PC-9 (cell line): ENCODE measurements around the gene MYCBPAP. TPM values are rescaled to one million over a fixed set of nuclear protein-coding genes. Genes with fewer than 3 reads are reported as not detected.

Source experiments
- BruUV-seq: library from RNA; stranded (reverse); fragments of 400-500 nt; replicated peaks from 2 replicates; lab custom pipeline; 2021; lab: Mats Ljungman, UMichigan
- CTCF ChIA-PET: fragments of 300-600 bp; sonication (Branson Sonifier 250); formaldehyde crosslinking; loops from one replicate; lab custom pipeline; 2022; ENCODE audit warnings: antibody characterized with exemption; lab: Charles Lee
- POLR2A ChIA-PET: fragments of 300-600 bp; sonication (Branson Sonifier 250); formaldehyde crosslinking; loops from one replicate; lab custom pipeline; 2022; ENCODE audit warnings: antibody characterized with exemption; ENCODE audit not compliant: unreplicated experiment; lab: Charles Lee
- DNase-seq, 2 experiments: peaks; one replicate each; pipeline versions ENCODE4 v3.0.0 to v3.0.0-alpha.2; 2015 to 2022; ENCODE audit warnings: mixed read lengths in 1 of 2
- H2AFZ ChIP-seq: fragments of 200-600 bp; sonication (generic); 2 replicates; pipeline ENCODE4 v1.8.1; 2017; ENCODE audit warnings: antibody characterized with exemption
- H3F3A ChIP-seq: fragments of 200-600 bp; sonication (generic); 2 replicates; pipeline ENCODE4 v1.8.1; 2017; ENCODE audit warnings: antibody characterized with exemption, mild to moderate bottlenecking, low read depth; ENCODE audit not compliant: insufficient read depth
- H3K27ac ChIP-seq: fragments of 200-600 bp; sonication (generic); 2 replicates; pipeline ENCODE4 v1.6.1; 2016; ENCODE audit warnings: mixed run types
- H3K27me3 ChIP-seq: fragments of 200-600 bp; sonication (generic); 2 replicates; pipeline ENCODE4 v1.6.1; 2016; ENCODE audit warnings: low read depth, mixed run types; ENCODE audit not compliant: insufficient read depth
- H3K36me3 ChIP-seq: fragments of 200-600 bp; sonication (generic); 2 replicates; pipeline ENCODE4 v1.6.1; 2016; ENCODE audit warnings: low read depth, mixed run types
- H3K4me1 ChIP-seq: fragments of 200-600 bp; sonication (generic); replicated peaks from 2 replicates; pipeline ENCODE4 v1.6.1; 2016; ENCODE audit warnings: mixed run types; ENCODE audit not compliant: insufficient read depth
- H3K4me2 ChIP-seq: fragments of 200-600 bp; sonication (generic); 2 replicates; pipeline ENCODE4 v1.6.1; 2017; ENCODE audit warnings: mixed run types
- H3K4me3 ChIP-seq: fragments of 200-600 bp; sonication (generic); 2 replicates; pipeline ENCODE4 v1.6.1; 2016; ENCODE audit warnings: mixed run types
- H3K79me2 ChIP-seq: fragments of 200-600 bp; sonication (generic); 2 replicates; pipeline ENCODE4 v1.6.1; 2017; ENCODE audit warnings: low read depth, mixed run types
- H3K9me2 ChIP-seq: fragments of 200-600 bp; sonication (generic); 2 replicates; pipeline ENCODE4 v1.8.1; 2017; ENCODE audit warnings: mild to moderate bottlenecking; ENCODE audit not compliant: insufficient read depth
- H3K9me3 ChIP-seq: fragments of 200-600 bp; sonication (generic); 2 replicates; pipeline ENCODE4 v1.8.1; 2016; ENCODE audit warnings: low read depth; ENCODE audit not compliant: insufficient read depth
- H4K20me1 ChIP-seq: fragments of 200-600 bp; sonication (generic); 2 replicates; pipeline ENCODE4 v1.8.1; 2017; ENCODE audit not compliant: insufficient read depth
- CTCF ChIP-seq: fragments of 200-600 bp; sonication (generic); conservative IDR thresholded peaks from 2 replicates; pipeline ENCODE4 v1.6.1; 2017; ENCODE audit warnings: mixed run types, antibody characterized with exemption, mild to moderate bottlenecking, moderate library complexity
- EZH2 ChIP-seq: fragments of 200-600 bp; sonication (generic); IDR thresholded peaks from 2 replicates; pipeline ENCODE4 v1.8.0; 2017; ENCODE audit warnings: antibody characterized with exemption, low read depth
- intact Hi-C: fragments of 100-400 bp; cut with micrococcal nuclease; formaldehyde crosslinking; loops from one replicate; pipeline ENCODE4 v1.10.0; 2022; ENCODE audit not compliant: unreplicated experiment
- total RNA-seq: library from RNA; stranded (reverse); gene quantifications from 2 replicates; pipeline ENCODE4 v1.2.3, GENCODE V29; 2021

The MYCBPAP gene
- total RNA-seq, 1 experiment from 2014 or later: 4.9 TPM

GRCh38 chr17:50502301-50502990 lies 5.8 kb upstream of the MYCBPAP start:
- Histone ChIP-seq H3F3A (peaks cover 22% of the 10 kb centered on the region), H3K4me1 (peaks cover 28% of the 10 kb centered on the region), H3K27ac (no peak overlapping the region), H4K20me1 (no peaks in the 10 kb centered on the region), H3K4me3 (no peak overlapping the region), H3K9me2 (no peaks in the 10 kb centered on the region), H3K36me3 (no peaks in the 10 kb centered on the region), H3K9me3 (no peaks in the 10 kb centered on the region), H2AFZ (no peak overlapping the region), H3K27me3 (no peaks in the 10 kb centered on the region), H3K79me2 (no peaks in the 10 kb centered on the region), H3K4me2 (no peak overlapping the region)
- ChIA-PET CTCF (no interaction called here), POLR2A (no interaction called here)
- intact Hi-C loops: no loop called here
- TF ChIP-seq CTCF: no peak
- no TSS peak for BruUV-seq
- no peak for DNase-seq

- intact Hi-C loops: loop anchor here (2.0 kb wide), 1 partner anchor 29 kb away; no protein-coding TSS in a partner anchor
- DNase-seq: no peak
Observed at GRCh38 chr17:50505591-50506130, 2.6 kb upstream of the MYCBPAP start.

GRCh38 chr17:50506298-50506697 lies 1.9 kb upstream of the MYCBPAP start:
- H3K4me2 ChIP-seq: no peak overlapping the region
- no peaks in the 10 kb centered on the region for H3K27me3 ChIP-seq
- POLR2A ChIA-PET: interaction anchor here (0.8 kb wide), 1 partner anchor 54 kb away, joined by 6 read pairs; no protein-coding TSS in a partner anchor
- CTCF ChIA-PET: interaction anchor here (0.6 kb wide), 1 partner anchor 34 kb away, joined by 6 read pairs; no protein-coding TSS in a partner anchor
- H4K20me1 ChIP-seq: no peaks in the 10 kb centered on the region
- no TSS peak for BruUV-seq
- no peak for DNase-seq
- H3F3A ChIP-seq: peaks cover 29% of the 10 kb centered on the region
- peaks cover 30% of the 10 kb centered on the region for H3K4me1 ChIP-seq
- H3K27ac ChIP-seq: no peak overlapping the region
- H3K36me3 ChIP-seq: no peaks in the 10 kb centered on the region
- H3K79me2 ChIP-seq: no peaks in the 10 kb centered on the region
- TF ChIP-seq CTCF (no peak), EZH2 (no peak)
- no peaks in the 10 kb centered on the region for H3K9me3 ChIP-seq
- intact Hi-C loops: no loop called here
- no peak overlapping the region for H2AFZ ChIP-seq
- no peaks in the 10 kb centered on the region for H3K9me2 ChIP-seq
- H3K4me3 ChIP-seq: no peak overlapping the region

More at GRCh38 chr17:50505591-50506130, 2.6 kb upstream of the MYCBPAP start:
- Histone ChIP-seq H3K36me3 (no peaks in the 10 kb centered on the region), H3K27me3 (no peaks in the 10 kb centered on the region), H4K20me1 (no peaks in the 10 kb centered on the region), H3K4me2 (no peak overlapping the region), H3F3A (peaks cover 23% of the 10 kb centered on the region), H3K79me2 (no peaks in the 10 kb centered on the region), H3K9me3 (no peaks in the 10 kb centered on the region), H3K9me2 (no peaks in the 10 kb centered on the region), H3K4me1 (peaks cover 23% of the 10 kb centered on the region), H3K27ac (no peak overlapping the region), H3K4me3 (no peak overlapping the region), H2AFZ (no peak overlapping the region)
- CTCF ChIA-PET: no interaction called here
- POLR2A ChIA-PET: no interaction called here
- TF ChIP-seq CTCF: no peak
- no peak for TF ChIP-seq EZH2
- BruUV-seq: no TSS peak
